ENCODE data around the gene ZBTB25. TPM values are rescaled to one million over a fixed set of nuclear protein-coding genes. Genes with fewer than 3 reads are reported as not detected.

ZBTB25 gene
- total and polyA plus RNA-seq, 10 donors: 5.0 to 27.5 (median 17.6) TPM

DNA sequence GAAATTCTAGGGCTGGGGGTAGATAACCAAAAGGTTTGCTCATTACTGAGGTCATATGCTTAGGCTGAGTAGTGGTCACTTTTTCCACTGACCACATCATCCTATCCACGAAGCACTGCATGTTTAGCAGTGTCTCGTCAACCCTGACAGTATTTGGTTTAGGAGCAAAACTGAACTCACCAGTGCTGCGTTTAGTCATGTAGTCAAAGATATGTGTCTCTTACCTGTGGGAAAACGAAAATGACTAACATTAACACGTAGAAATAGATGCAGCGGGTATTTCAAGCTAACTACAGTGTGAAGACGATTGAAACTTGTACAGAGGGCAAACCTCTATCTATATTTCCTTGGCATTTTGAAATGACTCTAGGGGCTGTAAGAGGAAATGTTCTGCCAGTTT is 80.9 kb downstream of the ZBTB25 start:
- no peaks in the 10 kb centered on the region for H3K27me3 ChIP-seq (replicated peaks in 1 of 7)
- no peaks in the 10 kb centered on the region for H3K9me3 ChIP-seq
- no peak overlapping the region for H3K4me3 ChIP-seq
- DNase-seq: no peak
- H3K27ac ChIP-seq: no peak overlapping the region
- TF ChIP-seq POLR2A (IDR thresholded peaks at IDR 0.05) (no peak), POLR2AphosphoS5 (IDR thresholded peaks at IDR 0.05) (no peak)
- TF ChIP-seq, protein P1, sequence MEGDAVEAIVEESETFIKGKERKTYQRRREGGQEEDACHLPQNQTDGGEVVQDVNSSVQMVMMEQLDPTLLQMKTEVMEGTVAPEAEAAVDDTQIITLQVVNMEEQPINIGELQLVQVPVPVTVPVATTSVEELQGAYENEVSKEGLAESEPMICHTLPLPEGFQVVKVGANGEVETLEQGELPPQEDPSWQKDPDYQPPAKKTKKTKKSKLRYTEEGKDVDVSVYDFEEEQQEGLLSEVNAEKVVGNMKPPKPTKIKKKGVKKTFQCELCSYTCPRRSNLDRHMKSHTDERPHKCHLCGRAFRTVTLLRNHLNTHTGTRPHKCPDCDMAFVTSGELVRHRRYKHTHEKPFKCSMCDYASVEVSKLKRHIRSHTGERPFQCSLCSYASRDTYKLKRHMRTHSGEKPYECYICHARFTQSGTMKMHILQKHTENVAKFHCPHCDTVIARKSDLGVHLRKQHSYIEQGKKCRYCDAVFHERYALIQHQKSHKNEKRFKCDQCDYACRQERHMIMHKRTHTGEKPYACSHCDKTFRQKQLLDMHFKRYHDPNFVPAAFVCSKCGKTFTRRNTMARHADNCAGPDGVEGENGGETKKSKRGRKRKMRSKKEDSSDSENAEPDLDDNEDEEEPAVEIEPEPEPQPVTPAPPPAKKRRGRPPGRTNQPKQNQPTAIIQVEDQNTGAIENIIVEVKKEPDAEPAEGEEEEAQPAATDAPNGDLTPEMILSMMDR (IDR thresholded peaks at IDR 0.05 in 8 of 11, conservative IDR thresholded peaks at IDR 0.05 in 3 of 11): no peak
- 79 to 93% (median 90%) methylated on average over 7 of the region's 7 CpGs for WGBS, 5 donors
- H3K36me3 ChIP-seq: peaks cover 0 to 100% (median 67%) of the 10 kb centered on the region in 6 donors
- intact Hi-C loops (cut with DNase I; ENCODE audit: low total_unique reads): no loop called here
- H3K4me1 ChIP-seq: no peaks in the 10 kb centered on the region

DNA sequence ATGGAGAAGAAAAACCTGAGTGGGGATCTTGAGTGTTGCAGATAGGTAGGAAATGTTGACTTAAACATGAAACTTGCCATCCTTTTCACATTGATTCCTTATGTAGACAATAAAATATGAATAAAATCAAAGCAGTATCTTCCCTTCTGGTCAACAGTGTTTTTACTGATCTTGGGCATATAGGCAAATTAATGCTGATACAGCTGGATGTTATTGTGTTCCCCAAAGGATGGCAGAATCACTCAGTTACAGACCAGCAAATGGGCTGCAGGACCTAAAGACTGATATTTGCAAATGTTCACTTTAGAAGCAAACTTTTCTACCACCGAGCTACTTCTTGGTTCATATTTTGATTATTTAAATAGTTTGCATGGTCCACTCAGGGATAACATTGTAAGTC is 81.6 kb downstream of the ZBTB25 start:
- peaks cover 0 to 100% (median 64%) of the 10 kb centered on the region in 6 donors for H3K36me3 ChIP-seq
- no peaks in the 10 kb centered on the region for H3K9me3 ChIP-seq
- no peak overlapping the region for H3K4me3 ChIP-seq
- H3K27ac ChIP-seq: no peak overlapping the region
- no peaks in the 10 kb centered on the region for H3K27me3 ChIP-seq (replicated peaks in 1 of 7)
- no peaks in the 10 kb centered on the region for H3K4me1 ChIP-seq
- intact Hi-C loops (cut with DNase I; ENCODE audit: low total_unique reads): no loop called here
- WGBS, 5 donors: 94 to 100% (median 97%) methylated on average over 1 of the region's 1 CpG
- DNase-seq: no peak
- TF ChIP-seq POLR2A (IDR thresholded peaks at IDR 0.05): no peak
- TF ChIP-seq POLR2AphosphoS5 (IDR thresholded peaks at IDR 0.05): no peak
- TF ChIP-seq, protein P1 (IDR thresholded peaks at IDR 0.05 in 8 of 11, conservative IDR thresholded peaks at IDR 0.05 in 3 of 11): no peak

DNA sequence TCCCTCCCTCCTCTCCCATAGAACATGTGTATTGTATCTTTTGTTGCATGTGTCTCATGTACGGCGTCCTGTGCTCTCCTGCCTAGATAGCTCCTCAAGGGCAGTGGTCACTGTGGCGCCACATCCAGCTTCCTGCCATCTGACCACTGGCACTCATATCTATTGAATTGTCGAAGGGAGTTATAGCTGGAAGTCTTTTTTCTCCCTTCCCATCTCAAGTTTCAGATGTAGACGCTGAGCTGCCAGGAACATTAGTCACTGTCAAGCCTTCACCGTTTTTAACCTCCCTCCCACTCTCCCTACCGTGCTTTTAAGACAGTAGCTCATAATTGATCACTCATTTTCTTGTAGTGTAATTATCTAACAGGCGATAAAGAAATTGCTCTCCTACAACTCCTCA is 82.5 kb downstream of the ZBTB25 start:
- TF ChIP-seq POLR2A (IDR thresholded peaks at IDR 0.05) (no peak), POLR2AphosphoS5 (IDR thresholded peaks at IDR 0.05) (no peak)
- TF ChIP-seq, protein P1 (IDR thresholded peaks at IDR 0.05 in 8 of 11, conservative IDR thresholded peaks at IDR 0.05 in 3 of 11): no peak
- WGBS, 5 donors: 60 to 76% (median 66%) methylated on average over 8 of the region's 8 CpGs
- H3K27me3 ChIP-seq (replicated peaks in 1 of 7): no peaks in the 10 kb centered on the region
- DNase-seq: no peak
- peaks cover 0 to 100% (median 60%) of the 10 kb centered on the region in 6 donors for H3K36me3 ChIP-seq
- intact Hi-C loops (cut with DNase I; ENCODE audit: low total_unique reads): no loop called here
- no peak overlapping the region for H3K27ac ChIP-seq
- H3K9me3 ChIP-seq: no peaks in the 10 kb centered on the region
- H3K4me1 ChIP-seq: no peaks in the 10 kb centered on the region
- no peak overlapping the region for H3K4me3 ChIP-seq

DNA sequence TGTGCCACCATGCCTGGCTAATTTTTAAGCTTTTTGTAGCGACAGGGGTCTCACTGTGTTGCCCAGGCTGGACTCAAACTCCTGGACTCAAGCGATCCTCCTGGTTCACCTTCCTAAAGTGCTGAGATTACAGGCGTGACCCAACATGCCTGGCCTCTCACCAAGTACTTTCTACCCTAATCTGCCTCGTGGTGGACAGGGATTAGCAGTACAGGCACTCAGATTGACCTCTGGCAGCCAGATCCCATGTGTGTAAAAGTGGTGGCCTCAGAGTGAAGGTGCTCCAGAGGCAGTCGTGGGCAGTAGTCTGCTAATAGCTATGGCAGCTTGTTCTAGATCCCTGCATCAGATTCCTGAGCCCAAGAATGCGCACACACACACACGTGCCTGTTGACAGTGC is 84.6 kb downstream of the ZBTB25 start:
- Histone ChIP-seq H3K4me3 (no peak overlapping the region), H3K36me3 (peaks cover 0 to 98% (median 57%) of the 10 kb centered on the region in 6 donors), H3K9me3 (no peaks in the 10 kb centered on the region), H3K27ac (no peak overlapping the region), H3K4me1 (no peaks in the 10 kb centered on the region), H3K27me3 (replicated peaks in 1 of 7) (no peaks in the 10 kb centered on the region)
- WGBS, 5 donors: 92 to 95% (median 94%) methylated on average over 7 of the region's 7 CpGs
- intact Hi-C loops (cut with DNase I; ENCODE audit: low total_unique reads): no loop called here
- TF ChIP-seq POLR2AphosphoS5 (IDR thresholded peaks at IDR 0.05): no peak
- no peak for TF ChIP-seq POLR2A (IDR thresholded peaks at IDR 0.05)
- TF ChIP-seq, protein P1 (IDR thresholded peaks at IDR 0.05 in 8 of 11, conservative IDR thresholded peaks at IDR 0.05 in 3 of 11): no peak
- DNase-seq: no peak

Measured in spleen (tissue), 11 donors.